GM10266 (cell line): ENCODE results near the gene PAX2.
A peak's percentile ranks its signal among the peaks of the same experiment; 100 is the strongest.

Experiments
- DNase-seq: peaks from one replicate; pipeline ENCODE4 v3.0.0; 2012; ENCODE audit errors: extremely low spot score
- TF ChIP-seq, protein P1 (sequence below): IDR thresholded peaks from 2 replicates; pipeline ENCODE4 v1.5.1; 2012; ENCODE audit warnings: mild to moderate bottlenecking, low read depth; ENCODE audit not compliant: control insufficient read depth, insufficient read depth; ENCODE audit errors: missing control alignments

Gene PAX2

DNA sequence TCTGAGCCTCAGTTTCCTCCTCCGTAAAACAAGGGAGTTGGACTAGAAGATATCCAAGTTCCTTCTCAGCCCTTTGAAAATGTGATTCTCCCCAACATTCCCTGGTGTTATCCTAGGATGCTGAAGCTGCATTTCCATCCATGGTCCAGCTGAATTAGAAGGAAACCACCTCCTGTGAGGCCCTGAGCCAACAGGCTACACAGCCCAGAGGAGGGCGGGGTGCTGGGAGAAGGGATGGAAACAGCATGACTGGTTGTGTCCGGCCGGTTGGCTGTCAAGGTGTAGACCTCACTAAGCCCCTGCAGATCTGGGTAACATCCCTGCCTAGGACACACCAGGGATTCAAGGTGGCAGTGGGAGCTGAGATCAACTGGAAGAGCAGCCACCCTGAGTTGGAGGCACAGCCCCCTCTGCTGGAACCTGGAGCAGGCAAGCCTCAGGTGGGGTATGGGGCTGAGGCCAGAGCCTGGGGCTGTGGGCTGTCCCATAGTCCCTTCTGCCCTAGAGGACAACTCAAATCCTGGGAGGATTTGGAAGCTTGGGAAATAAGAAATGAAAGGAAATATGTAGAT is 72.0 kb downstream of the PAX2 start:
- no peak for DNase-seq
- TF ChIP-seq, protein P1, sequence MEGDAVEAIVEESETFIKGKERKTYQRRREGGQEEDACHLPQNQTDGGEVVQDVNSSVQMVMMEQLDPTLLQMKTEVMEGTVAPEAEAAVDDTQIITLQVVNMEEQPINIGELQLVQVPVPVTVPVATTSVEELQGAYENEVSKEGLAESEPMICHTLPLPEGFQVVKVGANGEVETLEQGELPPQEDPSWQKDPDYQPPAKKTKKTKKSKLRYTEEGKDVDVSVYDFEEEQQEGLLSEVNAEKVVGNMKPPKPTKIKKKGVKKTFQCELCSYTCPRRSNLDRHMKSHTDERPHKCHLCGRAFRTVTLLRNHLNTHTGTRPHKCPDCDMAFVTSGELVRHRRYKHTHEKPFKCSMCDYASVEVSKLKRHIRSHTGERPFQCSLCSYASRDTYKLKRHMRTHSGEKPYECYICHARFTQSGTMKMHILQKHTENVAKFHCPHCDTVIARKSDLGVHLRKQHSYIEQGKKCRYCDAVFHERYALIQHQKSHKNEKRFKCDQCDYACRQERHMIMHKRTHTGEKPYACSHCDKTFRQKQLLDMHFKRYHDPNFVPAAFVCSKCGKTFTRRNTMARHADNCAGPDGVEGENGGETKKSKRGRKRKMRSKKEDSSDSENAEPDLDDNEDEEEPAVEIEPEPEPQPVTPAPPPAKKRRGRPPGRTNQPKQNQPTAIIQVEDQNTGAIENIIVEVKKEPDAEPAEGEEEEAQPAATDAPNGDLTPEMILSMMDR, result no peak

DNA sequence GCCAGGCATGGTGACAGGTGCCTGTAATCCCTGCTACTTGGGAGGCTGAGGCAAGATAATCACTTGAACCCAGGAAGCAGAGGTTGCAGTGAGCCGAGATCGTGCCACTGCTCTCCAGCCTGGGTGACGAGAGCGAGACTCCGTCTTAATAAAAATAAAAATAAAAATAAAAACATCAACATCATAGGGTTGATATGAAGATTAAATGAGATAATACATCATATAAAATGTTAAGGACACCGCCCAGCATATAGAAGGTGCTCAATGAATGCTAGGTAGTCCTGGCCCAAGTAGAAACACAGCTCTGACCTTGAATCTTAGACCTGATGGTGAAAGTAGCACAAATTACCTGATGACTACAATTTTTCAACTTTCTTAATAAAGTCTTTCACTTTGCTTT is 74.0 kb downstream of the PAX2 start:
- TF ChIP-seq, protein P1, result no peak
- no peak for DNase-seq

DNA sequence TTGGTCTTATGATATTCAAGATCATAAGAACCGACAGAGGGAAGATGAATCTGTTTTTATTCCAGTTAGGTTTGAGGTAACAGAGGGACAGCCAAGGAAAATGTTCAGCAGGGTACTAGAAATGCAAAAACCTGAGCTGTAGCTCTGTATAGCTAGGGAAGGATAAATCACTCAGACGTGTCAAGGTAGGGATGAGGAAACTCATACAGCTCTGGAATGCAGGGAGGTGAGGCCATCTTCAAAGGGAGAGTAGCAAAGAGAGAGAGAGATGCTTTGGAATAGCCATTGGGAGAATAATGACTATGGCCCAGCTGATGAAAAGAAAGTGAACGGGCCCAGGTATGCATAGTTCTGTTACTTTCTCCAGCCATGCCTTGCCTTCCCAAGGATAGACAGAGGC is 77.8 kb downstream of the PAX2 start:
- TF ChIP-seq, protein P1, result no peak

DNA sequence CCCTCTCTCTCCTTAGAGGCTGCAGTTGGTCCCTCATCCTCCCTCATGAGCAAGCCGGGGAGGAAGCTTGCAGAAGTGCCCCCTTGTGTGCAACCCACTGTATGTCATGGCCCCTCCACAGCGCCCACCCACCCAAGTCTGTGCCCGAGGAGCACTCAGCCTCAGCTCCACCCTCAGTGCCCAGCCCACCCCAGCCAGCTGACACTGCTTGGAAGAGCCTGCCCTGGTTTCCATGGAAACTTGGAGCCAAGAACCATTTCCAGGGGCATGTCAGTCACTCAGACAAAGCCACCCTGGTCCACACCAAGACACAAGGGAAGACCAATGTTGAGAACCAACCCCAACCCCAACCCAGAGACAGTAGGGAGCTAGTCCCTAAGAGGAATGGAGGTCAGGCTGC is 79.5 kb downstream of the PAX2 start:
- TF ChIP-seq, protein P1, result no peak
- DNase-seq, result no peak

More for the DNA sequence above, 77.8 kb downstream of the PAX2 start:
- DNase-seq, result no peak

DNA sequence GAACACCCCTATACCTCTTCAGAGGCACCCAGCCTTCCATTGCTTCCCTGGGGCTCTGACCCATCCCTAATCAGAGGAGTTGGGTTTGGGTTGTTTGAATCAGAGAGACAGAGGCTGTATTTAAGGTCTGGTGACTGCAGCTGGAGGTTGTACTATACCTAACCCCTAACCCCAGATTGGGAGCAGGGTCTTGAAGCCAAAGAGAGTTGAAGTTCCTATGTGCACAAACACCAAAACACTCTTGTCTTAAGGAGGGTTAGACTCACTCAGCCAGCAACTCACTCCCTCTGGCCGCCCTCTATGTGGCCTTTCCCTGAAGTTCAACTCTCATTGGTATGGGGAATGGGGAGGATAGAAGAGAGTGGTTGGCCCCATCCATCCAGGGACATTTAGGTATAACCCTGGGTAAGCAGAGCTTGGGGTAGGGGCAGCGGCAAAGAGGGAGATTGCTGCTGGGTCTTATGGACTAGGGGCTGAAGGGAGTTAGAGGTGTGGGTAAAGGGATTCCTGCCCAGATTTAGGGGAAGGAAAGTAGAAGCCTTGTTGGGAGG is 80.0 kb downstream of the PAX2 start:
- DNase-seq, result peak; percentile 23
- TF ChIP-seq, protein P1, result no peak

DNA sequence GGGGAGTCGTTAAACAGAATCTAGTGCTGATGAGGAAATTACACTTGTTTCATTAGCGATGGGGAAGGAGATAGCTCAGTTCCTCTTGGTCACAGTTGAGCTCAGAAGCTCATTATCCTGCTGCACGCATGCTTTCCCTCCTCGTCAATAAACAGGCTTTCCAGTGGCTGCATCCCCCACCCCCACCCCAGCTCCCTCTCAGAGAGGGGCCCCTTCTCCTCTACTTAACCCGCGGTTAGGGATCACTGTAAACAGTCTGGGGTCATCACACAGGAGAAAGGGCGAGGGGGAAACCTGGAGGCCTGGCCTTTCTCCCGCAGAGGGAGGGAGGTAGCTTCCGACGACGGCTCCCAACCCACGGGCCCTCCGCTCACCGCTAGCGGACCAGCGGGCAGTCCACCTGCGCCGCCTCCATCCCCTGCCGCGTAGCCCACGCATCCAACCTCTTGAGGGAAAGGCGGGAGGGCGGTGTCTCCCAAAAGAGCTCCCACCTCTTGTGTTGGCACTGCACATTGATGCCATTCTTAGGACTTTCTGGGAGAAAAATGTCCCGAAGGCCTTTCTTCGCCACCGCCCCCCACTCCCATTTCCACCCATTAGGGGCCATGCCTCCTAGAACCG is 80.8 kb downstream of the PAX2 start:
- TF ChIP-seq, protein P1, result no peak
- peak; percentile 50 for DNase-seq

DNA sequence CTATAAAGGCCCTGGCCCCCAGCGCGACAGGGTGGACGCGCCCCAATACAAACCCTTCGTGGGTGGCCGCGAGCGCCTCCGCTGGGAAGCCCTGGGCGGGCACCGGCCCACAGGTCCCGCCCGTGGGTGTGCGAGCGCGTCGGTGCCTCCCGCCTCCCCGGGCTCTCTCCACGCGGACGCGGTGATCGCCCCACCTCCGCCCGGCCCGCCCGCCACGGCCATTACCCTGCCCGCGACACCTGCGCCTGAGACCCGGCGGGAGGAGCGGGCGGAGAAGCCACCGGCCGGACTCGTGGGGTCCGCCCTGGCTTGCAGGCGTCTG is 81.2 kb downstream of the PAX2 start:
- TF ChIP-seq, protein P1, result no peak
- DNase-seq, result no peak
